GM18502 (cell line): ENCODE results near the gene MYT1.
"Not testable (repeated sequence)": the region's sequence is repeated elsewhere in the genome, so short reads cannot be mapped to it uniquely, and the experiment has no call there.

Experiments used
- ATAC-seq: cut with Tn5 transposase; IDR thresholded peaks from one replicate; pipeline ENCODE4 v1.9.1; 2021; ENCODE audit warnings: mild to moderate bottlenecking; ENCODE audit not compliant: unreplicated experiment, poor library complexity

MYT1 gene

DNA sequence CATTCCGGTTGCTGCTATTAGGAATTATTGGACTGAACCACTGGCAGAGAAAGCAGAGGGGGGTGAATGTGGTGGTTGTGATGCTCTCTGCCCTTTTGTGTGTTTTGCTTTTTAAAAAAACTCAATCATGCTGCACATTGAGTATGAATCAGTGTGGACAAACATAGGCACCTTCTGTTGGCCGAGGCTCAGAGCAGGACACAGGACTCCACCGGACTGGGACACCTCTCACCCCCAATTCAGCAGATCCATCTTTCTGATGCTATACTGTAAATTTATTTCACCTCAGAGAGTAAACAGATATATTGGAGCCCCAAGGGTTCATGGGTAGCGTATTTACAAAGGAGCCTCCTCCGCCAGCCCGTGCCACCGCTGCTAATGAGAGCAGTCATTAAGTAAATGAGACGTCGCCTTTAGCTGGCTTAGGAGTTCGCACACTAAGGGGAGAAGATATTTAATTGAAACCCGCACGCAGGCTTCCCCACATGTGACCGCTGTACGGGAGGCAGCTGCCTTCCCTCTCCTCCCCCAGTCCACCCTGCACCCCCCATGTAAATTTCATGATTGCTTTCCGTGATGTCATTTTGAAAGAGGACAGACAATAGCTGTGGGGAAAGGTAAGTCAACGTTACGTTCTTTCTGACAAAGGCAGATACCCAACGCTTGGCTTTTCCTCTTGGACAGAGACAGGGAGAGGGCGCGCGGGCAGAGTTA, at the start of gene MYT1:
TSS of gene MYT1 (plus strand) at position 330 of the 714 bp plus-strand sequence. CDS start 34,410 bp downstream, outside the sequence.
- ATAC-seq = no peak

DNA sequence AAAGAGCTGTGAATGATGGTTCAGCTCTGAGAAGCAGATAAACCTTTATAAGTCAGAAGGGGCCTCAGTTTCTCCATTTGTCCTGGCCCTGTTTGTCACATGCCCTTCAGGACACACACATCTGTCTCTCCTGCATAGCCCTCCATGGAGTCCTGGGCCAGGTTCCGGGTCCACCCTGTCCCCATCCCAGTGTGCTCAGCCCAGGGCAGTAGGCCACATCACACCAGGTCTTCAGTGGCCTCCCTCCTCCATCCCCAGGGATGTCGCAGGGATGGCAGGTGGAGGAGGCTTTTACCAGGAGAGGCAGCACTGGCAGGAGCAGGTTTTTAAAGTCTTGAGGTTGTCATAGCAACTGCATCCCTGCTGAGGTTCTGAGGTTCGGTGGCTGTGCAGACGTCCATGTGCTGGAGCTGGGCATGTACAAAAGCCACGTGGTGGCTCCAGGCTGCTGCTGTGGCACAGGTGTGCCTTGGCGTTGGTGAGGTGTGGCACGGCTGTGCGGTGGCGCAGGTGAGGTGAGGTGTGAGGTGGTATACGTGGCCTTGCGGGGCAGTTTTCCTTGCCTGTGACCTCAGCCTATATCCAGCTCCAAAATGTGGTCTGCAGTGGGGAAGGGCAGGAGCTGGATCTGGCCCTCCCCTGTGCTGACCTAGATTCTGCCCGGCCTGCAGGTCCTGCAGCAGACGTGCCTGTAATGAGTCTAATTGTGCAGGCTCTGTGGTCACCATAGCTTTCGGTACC, 48.9 kb upstream of the MYT1 start:
- no peak for ATAC-seq

DNA sequence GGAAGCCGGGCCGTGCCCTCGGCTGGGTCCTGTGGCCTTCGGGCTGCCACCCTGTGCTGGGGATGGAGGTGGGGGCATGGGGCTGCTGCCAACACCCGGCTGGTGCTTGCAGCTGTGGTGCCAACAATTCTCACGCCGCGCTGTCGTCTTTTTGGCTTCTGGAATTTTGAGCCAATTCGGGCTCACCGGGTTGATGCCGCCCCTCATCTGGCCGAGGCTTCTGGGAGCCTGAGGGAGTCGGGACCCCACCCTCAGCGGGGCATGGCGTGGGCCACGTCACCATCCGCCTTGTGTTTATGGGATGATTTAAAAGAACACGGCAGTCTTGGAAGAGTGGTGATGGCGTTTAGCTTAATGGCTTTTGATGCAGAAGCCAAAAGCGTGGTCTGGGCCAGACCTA, 48.2 kb upstream of the MYT1 start:
- ATAC-seq = no peak

DNA sequence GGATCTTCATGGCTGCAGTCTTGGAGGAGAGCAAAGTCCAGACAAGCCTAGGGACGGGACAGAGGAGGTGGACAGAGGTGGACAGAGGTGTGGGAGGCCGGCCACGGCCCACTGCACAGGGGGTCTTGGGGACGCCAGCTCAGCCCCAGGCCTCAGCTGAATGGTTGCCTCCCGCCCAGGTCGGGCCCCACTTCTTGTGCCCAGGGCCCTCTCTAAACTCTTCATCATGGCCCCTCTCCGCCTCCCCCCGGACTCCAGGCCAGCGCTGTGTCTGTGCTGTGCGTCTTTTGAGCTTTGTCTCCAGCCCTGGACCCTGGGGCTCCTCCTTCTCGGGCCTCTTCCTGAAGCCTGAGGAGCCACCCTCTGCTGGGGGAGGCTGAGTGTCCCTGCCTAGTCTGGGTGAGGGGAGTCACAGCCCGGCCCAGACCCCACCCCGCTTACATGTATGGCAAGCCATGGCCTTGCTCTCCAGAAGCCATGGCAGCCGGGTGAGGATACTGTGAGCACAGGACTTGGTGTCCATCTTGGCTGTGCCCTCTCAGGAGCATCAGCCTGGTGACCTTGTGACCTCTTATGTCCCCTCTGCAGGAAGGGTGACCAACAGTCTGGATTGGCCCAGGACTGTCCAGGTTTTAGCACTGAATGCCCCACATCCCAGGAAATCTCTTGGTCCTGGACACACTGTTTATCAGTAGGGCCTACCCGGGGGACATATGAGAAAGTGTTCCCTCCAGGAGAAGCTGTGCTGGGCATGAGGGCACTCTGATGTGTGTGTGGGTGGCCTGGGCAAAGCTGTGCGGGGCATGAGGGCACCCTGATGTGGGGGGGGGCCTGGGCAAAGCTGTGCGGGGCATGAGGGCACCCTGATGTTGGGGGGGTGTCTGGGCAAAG, 47.5 kb upstream of the MYT1 start:
- ATAC-seq = no peak

DNA sequence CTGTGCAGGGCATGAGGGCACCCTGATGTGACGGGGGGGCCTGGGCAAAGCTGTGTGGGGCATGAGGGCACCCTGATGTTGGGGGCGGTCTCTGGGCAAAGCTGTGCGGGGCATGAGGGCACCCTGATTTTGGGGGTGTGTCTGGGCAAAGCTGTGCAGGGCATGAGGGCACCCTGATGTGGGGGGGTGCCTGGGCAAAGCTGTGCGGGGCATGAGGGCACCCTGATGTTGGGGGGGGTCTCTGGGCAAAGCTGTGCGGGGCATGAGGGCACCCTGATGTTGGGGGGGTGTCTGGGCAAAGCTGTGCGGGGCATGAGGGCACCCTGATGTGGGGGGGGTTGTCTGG, 46.8 kb upstream of the MYT1 start:
- ATAC-seq = not testable (repeated sequence)

DNA sequence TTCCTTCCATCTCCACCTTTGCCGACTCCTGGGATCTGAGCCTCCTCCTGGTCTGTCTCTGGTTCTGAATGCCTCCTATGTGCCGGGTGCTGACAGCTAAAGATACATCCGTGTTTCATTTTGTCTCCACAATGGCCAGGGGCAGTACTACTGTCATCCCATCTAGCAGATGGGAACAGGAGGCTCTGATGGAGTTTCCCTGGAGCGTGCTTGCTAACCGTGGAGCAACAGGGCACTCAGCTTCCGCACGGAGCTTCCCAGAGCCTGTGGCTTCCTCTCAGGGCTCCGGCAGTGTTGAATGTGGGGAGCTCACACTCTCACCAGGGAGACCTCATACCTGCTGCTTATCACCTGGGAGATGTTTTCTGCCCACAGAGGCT, 45.0 kb upstream of the MYT1 start:
- ATAC-seq = no peak

DNA sequence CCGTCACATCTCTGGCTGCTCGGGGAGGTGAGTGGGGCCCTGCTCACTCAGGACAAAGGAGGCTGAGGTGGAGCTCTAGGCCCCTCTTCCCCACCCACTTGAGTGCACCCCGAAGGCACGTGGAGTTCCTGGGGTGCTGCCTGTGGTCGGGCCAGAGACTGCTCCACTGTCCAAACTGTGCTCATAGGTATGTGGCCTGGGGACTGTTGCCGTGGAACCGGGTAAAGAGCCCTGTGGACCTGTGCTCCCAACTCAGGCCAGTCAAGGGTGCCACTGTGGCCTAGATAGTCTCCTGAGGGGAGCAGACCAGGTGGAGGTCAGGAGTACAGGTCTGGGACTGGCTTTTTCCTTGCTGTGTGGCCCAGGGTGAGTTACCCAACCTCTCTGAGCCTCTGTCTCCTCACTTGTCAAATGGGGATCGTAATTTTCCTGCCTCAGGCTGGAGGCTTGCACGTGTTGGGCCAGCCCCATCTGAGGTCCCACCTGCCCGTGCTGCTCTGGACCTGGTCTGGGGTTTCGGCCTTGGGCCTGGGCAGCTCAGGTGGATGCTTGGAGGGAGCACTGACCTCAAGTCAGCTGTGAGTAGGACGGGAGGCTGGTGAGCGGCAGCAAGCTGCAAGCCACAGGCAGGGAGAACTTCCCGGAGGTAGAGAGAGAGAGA, 44.4 kb upstream of the MYT1 start:
- no peak for ATAC-seq

DNA sequence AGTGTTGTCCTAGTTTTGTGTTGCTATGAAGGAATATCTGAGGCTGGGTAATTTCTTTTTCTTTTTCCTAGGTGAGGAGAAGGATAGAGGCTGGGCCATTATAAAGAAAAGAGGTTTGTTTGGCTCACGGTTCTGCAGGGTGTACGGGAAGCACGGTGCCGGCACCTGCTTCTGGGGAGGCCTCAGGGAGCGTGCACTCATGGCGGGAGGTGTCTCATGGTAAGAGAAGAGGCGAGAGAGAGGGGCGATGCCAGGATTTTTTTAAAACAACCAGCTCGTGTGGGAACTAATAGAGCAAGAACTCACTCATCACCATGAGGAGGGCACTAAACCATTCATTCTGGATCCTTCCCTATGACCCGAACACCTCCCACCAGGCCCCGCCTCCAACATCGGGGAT, 42.7 kb upstream of the MYT1 start:
- no peak for ATAC-seq

DNA sequence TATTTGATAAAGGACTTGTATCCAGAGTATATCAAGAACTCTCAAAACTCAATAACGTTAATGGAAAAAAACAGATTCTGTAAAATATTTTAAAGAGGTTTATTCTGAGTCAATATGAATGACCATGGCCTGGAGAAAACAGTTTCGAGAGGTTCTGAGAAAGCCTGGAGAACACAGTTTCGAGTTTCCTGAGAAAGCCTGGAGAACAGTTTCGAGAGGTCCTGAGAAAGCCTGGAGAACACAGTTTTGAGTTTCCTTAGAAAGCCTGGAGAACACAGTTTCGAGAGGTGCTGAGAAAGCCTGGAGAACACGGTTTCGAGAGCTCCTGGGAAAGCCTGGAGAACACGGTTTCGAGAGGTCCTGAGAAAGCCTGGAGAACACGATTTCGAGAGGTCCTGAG, 41.3 kb upstream of the MYT1 start:
- not testable (repeated sequence) for ATAC-seq

DNA sequence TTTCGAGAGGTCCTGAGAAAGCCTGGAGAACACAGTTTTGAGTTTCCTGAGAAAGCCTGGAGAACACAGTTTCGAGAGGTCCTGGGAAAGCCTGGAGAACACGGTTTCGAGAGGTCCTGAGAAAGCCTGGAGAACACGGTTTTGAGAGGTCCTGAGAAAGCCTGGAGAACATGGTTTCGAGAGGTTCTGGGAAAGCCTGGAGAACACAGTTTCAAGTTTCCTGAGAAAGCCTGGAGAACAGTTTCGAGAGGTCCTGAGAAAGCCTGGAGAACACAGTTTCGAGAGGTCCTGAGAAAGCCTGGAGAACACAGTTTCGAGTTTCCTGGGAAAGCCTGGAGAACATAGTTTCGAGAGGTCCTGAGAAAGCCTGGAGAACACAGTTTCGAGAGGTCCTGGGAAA, 40.7 kb upstream of the MYT1 start:
- ATAC-seq = not testable (repeated sequence)

DNA sequence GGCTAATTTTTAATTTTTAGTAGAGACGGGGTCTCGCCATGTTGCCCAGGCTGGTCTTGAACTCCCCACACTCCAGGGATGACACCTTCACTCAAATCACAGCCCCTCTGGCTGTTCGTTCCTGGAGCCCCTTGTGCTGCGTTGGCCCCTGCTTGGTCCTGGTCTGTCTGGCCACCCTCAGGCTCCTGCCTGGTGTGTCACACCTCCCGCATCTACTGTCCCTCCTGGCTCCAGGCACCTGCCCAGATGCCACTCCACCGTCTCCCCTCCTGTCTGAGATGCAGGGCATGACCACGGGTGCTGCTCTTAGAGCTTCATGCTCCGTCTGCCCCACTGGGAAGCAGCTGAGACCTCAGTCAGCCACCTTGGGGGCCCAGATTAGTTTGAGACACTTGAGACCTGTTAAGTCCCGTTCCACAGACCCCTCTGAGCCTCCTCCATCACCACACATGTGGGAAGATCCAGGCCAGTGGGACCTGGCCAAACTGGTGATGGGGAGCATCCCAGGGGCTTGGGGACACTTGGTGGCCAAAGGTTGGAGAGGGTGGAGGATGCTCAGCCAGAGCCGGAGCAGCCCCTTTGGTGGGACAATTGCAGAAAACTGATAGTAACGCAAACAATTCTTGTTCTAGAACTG, 35.0 kb upstream of the MYT1 start:
- ATAC-seq = no peak

DNA sequence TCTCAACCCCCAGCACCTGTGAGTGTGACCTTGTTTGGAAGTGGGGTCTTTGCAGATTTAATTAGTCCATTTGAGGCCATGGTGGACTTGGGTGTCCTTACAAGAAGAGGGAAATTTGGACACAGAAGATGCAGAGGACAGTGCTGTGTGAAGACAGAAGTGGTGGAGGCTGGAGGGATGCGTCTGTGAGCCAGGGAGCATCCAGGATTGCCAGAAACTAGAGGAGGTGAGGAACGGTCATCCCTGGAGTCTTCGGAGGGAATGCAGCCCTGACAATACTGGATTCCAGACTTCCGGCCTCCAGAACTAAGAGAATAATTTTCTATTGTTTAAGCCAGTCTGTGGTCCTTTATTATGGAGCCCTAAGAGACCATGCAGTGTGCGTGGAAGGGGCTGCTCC, 34.0 kb upstream of the MYT1 start:
- no peak for ATAC-seq

DNA sequence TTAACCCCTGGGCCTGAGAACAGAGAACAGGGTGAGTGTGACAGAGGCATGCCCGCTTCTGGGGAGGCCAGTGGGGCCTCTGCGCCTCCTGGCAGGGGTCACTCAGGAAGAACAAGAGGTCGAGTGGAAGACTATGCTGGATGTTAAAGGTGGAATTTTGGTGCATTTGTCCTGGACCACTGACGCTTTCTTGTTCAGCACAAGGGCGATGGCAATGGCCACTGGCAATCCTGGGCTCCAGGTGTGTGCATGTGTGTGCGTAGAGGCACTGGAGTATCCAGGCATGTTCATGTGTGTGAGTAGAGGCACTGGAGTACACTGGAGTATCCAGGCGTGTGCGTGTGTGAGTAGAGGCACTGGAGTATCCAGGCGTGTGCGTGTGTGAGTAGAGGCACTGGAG, 33.4 kb upstream of the MYT1 start:
- ATAC-seq = no peak

DNA sequence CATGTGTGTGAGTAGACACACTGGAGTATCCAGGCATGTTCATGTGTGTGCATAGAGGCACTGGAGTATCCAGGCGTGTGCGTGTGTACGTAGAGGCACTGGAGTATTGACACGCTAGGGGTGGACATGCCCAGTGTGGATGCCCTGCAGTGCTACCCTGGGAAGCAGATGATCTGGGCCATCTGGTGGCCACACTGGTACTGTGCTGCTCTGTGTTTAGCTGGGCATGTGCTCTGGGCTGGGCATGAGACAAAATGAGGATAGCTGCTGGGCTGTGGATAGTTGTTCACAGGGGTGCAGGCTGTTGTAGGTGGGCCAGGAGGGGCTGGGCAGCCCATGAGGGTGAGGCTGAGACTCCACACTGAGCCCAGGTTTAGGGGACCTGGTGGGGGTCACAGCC, 32.8 kb upstream of the MYT1 start:
- ATAC-seq = no peak

DNA sequence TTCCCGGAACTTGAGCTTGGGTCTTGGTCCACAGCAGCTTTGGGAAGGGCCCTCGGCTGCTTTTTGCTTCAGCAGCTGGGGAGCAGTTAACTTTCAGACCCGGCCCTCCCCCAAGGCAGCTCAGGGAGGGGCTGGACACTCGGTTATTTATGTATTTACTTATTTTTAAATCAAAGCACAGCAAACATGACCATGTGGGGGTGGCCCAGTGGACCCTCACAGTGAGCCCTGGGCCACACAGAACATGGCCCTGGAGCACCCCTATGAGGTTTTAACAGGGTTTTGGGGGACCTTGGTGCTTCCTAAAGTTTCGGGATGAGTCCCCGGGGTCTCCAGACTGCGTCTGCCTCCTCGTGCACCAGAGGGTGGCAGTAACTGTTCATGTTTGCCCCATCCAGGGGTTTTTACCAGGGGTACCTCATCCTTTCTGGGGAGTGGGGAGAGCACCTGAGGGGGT, 30.3 kb upstream of the MYT1 start:
- ATAC-seq = no peak

DNA sequence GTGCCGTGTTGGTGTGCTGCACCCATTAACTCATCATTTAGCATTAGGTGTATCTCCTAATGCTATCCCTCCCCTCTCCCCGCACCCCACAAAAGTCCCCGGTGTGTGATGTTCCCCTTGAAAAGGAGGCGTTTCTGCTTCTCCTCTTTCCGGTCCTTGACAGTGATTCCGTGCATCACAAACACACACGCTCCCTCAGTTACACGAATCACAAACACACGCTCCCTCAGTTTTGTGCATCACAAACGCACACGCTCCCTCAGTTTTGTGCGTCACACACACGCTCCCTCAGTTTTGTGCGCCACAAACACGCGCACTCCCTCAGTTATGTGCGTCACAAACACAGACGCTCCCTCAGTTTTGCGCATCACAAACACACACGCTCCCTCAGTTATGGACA, 29.5 kb upstream of the MYT1 start:
- not testable (repeated sequence) for ATAC-seq

DNA sequence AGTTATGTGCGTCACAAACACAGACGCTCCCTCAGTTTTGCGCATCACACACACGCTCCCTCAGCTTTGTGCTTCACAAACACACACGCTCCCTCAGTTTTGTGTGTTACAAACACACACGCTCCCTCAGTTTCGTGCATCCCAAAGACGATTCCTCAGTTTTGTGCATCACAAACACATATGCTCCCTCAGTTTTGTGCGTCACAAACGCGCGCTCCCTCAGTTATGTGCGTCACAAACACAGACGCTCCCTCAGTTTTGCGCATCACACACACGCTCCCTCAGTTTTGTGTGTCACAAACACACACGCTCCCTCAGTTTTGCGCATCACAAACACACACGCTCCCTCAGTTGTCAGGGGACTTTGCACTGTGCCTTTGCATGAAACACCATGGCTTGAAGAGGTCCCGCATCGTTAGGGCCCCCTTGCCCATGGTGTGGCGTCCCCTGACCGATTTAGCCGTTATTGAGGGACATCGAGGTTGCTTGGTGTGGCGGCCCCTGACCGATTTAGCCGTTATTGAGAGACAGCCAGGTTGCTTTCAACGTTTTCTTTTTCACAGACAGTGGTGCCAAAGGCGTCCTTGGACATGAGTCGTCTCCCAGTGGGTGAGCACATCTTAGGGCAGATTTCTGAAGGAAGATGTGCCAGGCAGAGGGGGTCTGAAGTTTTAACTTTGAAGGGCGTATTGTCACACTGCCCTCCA, 28.1 kb upstream of the MYT1 start:
- ATAC-seq = no peak

DNA sequence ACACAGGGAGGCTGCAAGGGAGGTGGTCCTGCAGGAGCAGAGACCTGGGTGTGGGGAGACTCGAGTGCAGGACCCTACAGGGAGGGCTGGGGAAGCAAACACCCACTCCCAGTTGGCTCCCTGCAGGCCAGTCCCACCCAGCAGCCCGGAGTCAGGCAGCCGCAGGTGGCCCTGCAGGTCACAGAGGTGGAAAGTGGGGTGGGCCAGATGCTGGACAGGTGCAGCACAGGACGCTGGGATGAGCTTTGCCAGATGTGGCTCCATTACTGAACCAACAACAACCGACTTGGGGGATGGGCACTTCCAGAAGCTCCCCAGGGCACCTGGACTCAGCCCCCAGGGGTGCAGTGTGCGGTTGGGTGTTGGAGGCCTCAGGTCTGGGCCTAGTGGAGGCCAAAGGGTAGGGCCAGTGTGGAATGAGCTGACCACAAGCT, 26.6 kb upstream of the MYT1 start:
- ATAC-seq = no peak

DNA sequence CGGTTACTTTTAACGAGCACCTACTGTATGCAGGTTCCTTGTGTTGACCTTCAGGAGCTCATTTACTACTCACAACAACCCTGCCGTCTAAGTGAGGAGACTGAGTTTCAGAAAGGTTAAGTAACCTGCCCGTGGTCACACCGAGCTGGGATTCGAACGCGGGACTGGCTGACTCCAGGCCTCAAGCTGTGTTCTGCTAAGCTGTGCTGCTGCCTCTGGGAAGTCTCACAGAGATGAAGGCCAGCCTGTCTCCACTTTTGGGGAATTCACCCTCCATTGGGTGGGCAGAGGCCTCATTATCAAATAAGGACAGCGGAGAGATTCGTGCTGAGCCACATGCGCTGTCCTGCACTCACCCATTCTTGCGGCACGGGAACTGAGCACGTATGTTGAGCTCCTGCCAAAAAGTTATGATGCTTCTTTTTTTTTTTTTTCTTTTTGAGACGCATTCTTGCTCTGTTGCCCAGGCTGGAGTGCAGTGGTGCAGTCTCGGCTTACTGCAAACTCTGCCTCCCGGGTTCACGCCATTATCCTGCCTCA, 25.9 kb upstream of the MYT1 start:
- no peak for ATAC-seq
